Activated B cell treated with CpG ODN at 0.5 μM for 24 hours (primary cell): Measurements from ENCODE around the gene RADIL. TPM values are rescaled to one million over a fixed set of nuclear protein-coding genes. Genes with fewer than 3 reads are reported as not detected.

Experiments used
- ATAC-seq: fragments of 200-7000 bp; cut with Tn5 transposase; one replicate; pipeline ENCODE4 v1.10.0; 2021; ENCODE audit warnings: low read depth, mild to moderate bottlenecking, moderate library complexity
- CTCF ChIA-PET: fragments of 350-600 bp; sonication (Branson Sonifier 250); formaldehyde crosslinking; loops from one replicate; lab custom pipeline; 2021; ENCODE audit warnings: antibody characterized with exemption; lab: Charles Lee
- POLR2A ChIA-PET: fragments of 350-600 bp; sonication (Branson Sonifier 250); formaldehyde crosslinking; loops from one replicate; lab custom pipeline; 2021; ENCODE audit warnings: antibody characterized with exemption; lab: Charles Lee
- DNase-seq: peaks from one replicate; pipeline ENCODE4 v3.0.0; 2022
- H3K27ac Mint-ChIP-seq: one replicate; pipeline ENCODE4 v1.8.0; 2020; ENCODE audit warnings: mixed read lengths
- H3K27me3 Mint-ChIP-seq: one replicate; pipeline ENCODE4 v1.8.0; 2021; ENCODE audit warnings: mixed read lengths
- H3K36me3 Mint-ChIP-seq: one replicate; pipeline ENCODE4 v1.8.0; 2021; ENCODE audit warnings: low read depth, mixed read lengths
- H3K4me1 Mint-ChIP-seq: one replicate; pipeline ENCODE4 v1.8.0; 2021; ENCODE audit warnings: mixed read lengths
- H3K4me3 Mint-ChIP-seq: one replicate; pipeline ENCODE4 v1.8.0; 2020; ENCODE audit warnings: mild to moderate bottlenecking, mixed read lengths
- H3K9me3 Mint-ChIP-seq: one replicate; pipeline ENCODE4 v1.8.0; 2020; ENCODE audit warnings: mixed read lengths
- CTCF ChIP-seq: fragments of 200-600 bp; IDR thresholded peaks from one replicate; pipeline ENCODE4 v1.8.0; 2022; ENCODE audit warnings: antibody characterized with exemption, mild to moderate bottlenecking
- intact Hi-C: fragments of 100-400 bp; cut with micrococcal nuclease; formaldehyde crosslinking; loops from one replicate; pipeline ENCODE4 v1.15.1; 2024
- total RNA-seq: library from RNA; stranded (reverse); gene quantifications from 2 replicates; pipeline ENCODE4 v1.2.3, GENCODE V29; 2022

Gene RADIL
- total RNA-seq, 1 donor from 2014 or later: not detected

GRCh38 chr7:4816419-4817080, 67.0 kb downstream of the RADIL start:
- no peak overlapping the region for H3K4me3 Mint-ChIP-seq
- no peak for DNase-seq
- POLR2A ChIA-PET: no interaction called here
- H3K27ac Mint-ChIP-seq: no peak overlapping the region
- TF ChIP-seq CTCF: no peak
- intact Hi-C loops: no loop called here
- peaks cover 24% of the 10 kb centered on the region for H3K27me3 Mint-ChIP-seq
- no peak for ATAC-seq
- no peaks in the 10 kb centered on the region for H3K9me3 Mint-ChIP-seq
- CTCF ChIA-PET: no interaction called here
- no peaks in the 10 kb centered on the region for H3K36me3 Mint-ChIP-seq
- H3K4me1 Mint-ChIP-seq: no peaks in the 10 kb centered on the region

- TF ChIP-seq CTCF: no peak
- H3K27ac Mint-ChIP-seq: no peak overlapping the region
- peaks cover 21% of the 10 kb centered on the region for H3K27me3 Mint-ChIP-seq
- DNase-seq: no peak
- no peak for ATAC-seq
- CTCF ChIA-PET: no interaction called here
- POLR2A ChIA-PET: interaction anchor here (0.8 kb wide), 1 partner anchor 41 kb away, joined by 3 read pairs; the partner anchor contains the start of gene AP5Z1
- H3K9me3 Mint-ChIP-seq: no peaks in the 10 kb centered on the region
- intact Hi-C loops: no loop called here
- no peaks in the 10 kb centered on the region for H3K36me3 Mint-ChIP-seq
- no peak overlapping the region for H3K4me3 Mint-ChIP-seq
- no peaks in the 10 kb centered on the region for H3K4me1 Mint-ChIP-seq
Observed at GRCh38 chr7:4815609-4816418, 67.7 kb downstream of the RADIL start.

GRCh38 chr7:4815121-4815520, 68.4 kb downstream of the RADIL start:
- no peak for TF ChIP-seq CTCF
- POLR2A ChIA-PET: interaction anchor here (0.8 kb wide), 1 partner anchor 40 kb away, joined by 3 read pairs; the partner anchor contains the start of gene AP5Z1
- Mint-ChIP-seq H3K36me3 (no peaks in the 10 kb centered on the region), H3K4me3 (no peak overlapping the region), H3K27me3 (peaks cover 24% of the 10 kb centered on the region), H3K4me1 (peaks cover 4% of the 10 kb centered on the region), H3K9me3 (no peaks in the 10 kb centered on the region), H3K27ac (no peak overlapping the region)
- intact Hi-C loops: no loop called here
- ATAC-seq: no peak
- DNase-seq: no peak
- CTCF ChIA-PET: interaction anchor here (0.7 kb wide), 1 partner anchor 23 kb away, joined by 3 read pairs; no protein-coding TSS in a partner anchor

- Mint-ChIP-seq H3K4me3 (no peak overlapping the region), H3K27ac (no peak overlapping the region), H3K36me3 (no peaks in the 10 kb centered on the region), H3K27me3 (peaks cover 24% of the 10 kb centered on the region), H3K9me3 (no peaks in the 10 kb centered on the region), H3K4me1 (peaks cover 8% of the 10 kb centered on the region)
- intact Hi-C loops: no loop called here
- ChIA-PET CTCF (interaction anchor here (0.7 kb wide), 1 partner anchor 23 kb away, joined by 3 read pairs; no protein-coding TSS in a partner anchor), POLR2A (interaction anchor here (0.5 to 0.8 kb wide), 2 partner anchors 39 to 90 kb away, joined by 3 to 4 read pairs; partner anchors contain the start of gene AP5Z1)
- DNase-seq (no peak), ATAC-seq (no peak)
- TF ChIP-seq CTCF: no peak
Observed at GRCh38 chr7:4814433-4814832, 69.1 kb downstream of the RADIL start.

- ATAC-seq: peak; percentile 23
- Mint-ChIP-seq H3K27ac (no peak overlapping the region), H3K27me3 (peaks cover 24% of the 10 kb centered on the region), H3K9me3 (no peaks in the 10 kb centered on the region), H3K4me1 (peaks cover 11% of the 10 kb centered on the region), H3K4me3 (peak overlapping the region; percentile 68), H3K36me3 (no peaks in the 10 kb centered on the region)
- DNase-seq: no peak
- ChIA-PET POLR2A (interaction anchor here (0.5 to 1.2 kb wide), 2 partner anchors 16 to 1705 kb away, joined by 3 read pairs; no protein-coding TSS in a partner anchor), CTCF (interaction anchor here (1.0 to 1.2 kb wide), 2 partner anchors 11 to 164 kb away, joined by 3 to 4 read pairs; no protein-coding TSS in a partner anchor)
- intact Hi-C loops: no loop called here
- no peak for TF ChIP-seq CTCF
Observed at GRCh38 chr7:4809666-4810065, 73.8 kb downstream of the RADIL start.
